Measurements from ENCODE around the gene KCNT1. TPM values are rescaled to one million over a fixed set of nuclear protein-coding genes. Genes with fewer than 3 reads are reported as not detected.
A peak's percentile ranks its signal among the peaks of the same experiment; 100 is the strongest.

Gene KCNT1
- total RNA-seq, 1 experiment from 2014 or later = 0.68 TPM

DNA sequence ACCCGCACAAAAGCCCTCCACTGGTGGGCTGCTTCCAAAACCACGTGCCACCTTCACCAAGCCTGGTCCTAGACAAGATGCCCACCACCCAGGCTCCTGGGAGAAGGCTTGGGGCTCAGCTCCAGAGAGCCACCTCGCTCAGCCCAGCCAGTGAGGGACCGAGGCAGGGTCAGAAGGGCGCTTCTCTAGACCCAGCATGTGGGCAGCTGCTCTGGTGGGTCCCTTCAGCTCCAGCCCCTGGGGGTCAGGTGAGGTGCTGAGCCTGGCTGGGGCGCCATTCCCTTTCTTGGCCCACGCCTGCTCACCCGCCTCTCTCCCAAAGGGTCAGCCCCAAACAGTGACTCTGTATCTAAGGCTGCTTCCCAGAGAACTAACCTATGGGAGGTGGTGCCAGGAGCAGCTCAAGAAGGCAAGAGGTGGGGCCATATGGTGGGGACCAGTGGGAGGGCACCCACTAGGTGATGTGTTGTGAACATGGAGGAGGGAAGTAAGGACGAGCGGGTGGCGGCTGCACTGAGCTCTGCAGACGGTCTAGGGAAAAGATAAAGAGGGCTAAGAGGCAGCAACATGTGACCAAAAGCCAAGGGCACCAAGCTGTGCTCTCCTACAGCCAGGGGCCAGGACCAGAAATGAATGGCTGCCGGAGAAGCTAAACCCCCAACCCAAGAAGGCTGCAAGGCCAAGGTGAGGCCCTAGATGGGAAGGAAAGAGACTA, 126.0 kb downstream of the KCNT1 start:
- H3K27me3 Mint-ChIP-seq (ENCODE audit: low read depth) = no peaks in the 10 kb centered on the region
- no peak overlapping the region for H2AK5ac ChIP-seq (ENCODE audit: insufficient read length, low read length)

More for the DNA sequence above, 126.0 kb downstream of the KCNT1 start:
- H4K91ac ChIP-seq (ENCODE audit: insufficient read length, low read depth, low read length) = no peak overlapping the region
- Mint-ChIP-seq H3K36me3 (ENCODE audit: insufficient read depth in 1 of 3, low read depth in 3 of 3) (peaks cover 22 to 43% (median 32%) of the 10 kb centered on the region in 3 experiments; a peak in 6 of 7 replicates), H3K27ac (peak overlapping the region in 2 of 3 experiments; percentile 85 to 87; a peak in 4 of 7 replicates), H3K4me1 (peaks cover 6% of the 10 kb centered on the region in 2 experiments), H3K4me3 (no peak overlapping the region), H3K9me3 (no peaks in the 10 kb centered on the region)
- no peak overlapping the region for H2BK20ac ChIP-seq (ENCODE audit: low read depth, low read length, poor library complexity, severe bottlenecking)
- H3K56ac ChIP-seq (ENCODE audit: insufficient read length, low read depth, low read length) = no peak overlapping the region
- TF ChIP-seq, protein P1, sequence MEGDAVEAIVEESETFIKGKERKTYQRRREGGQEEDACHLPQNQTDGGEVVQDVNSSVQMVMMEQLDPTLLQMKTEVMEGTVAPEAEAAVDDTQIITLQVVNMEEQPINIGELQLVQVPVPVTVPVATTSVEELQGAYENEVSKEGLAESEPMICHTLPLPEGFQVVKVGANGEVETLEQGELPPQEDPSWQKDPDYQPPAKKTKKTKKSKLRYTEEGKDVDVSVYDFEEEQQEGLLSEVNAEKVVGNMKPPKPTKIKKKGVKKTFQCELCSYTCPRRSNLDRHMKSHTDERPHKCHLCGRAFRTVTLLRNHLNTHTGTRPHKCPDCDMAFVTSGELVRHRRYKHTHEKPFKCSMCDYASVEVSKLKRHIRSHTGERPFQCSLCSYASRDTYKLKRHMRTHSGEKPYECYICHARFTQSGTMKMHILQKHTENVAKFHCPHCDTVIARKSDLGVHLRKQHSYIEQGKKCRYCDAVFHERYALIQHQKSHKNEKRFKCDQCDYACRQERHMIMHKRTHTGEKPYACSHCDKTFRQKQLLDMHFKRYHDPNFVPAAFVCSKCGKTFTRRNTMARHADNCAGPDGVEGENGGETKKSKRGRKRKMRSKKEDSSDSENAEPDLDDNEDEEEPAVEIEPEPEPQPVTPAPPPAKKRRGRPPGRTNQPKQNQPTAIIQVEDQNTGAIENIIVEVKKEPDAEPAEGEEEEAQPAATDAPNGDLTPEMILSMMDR (conservative IDR thresholded peaks at IDR 0.05) = no peak
- no peak overlapping the region for H3K23ac ChIP-seq (ENCODE audit: insufficient read length, low read depth, low read length)
- no peak overlapping the region for H2BK5ac ChIP-seq (ENCODE audit: insufficient read length, low read length)
- no peak overlapping the region for H2BK12ac ChIP-seq (ENCODE audit: insufficient read length, low read depth, low read length)
- H3T11ph ChIP-seq (ENCODE audit: low read length) = no peak overlapping the region
- H4K20me1 ChIP-seq (ENCODE audit: control insufficient read depth, insufficient read depth, insufficient read length) = peaks cover 2% of the 10 kb centered on the region
- no peak overlapping the region for H4K8ac ChIP-seq (replicated peaks; ENCODE audit: insufficient read length, low read depth, low read length)
- peaks cover 2% of the 10 kb centered on the region; the same call in 1 of the 2 replicates for H3K79me2 ChIP-seq (ENCODE audit: insufficient read depth, low read length)
- WGBS (ENCODE audit: extremely low coverage, insufficient read length, low lambda C conversion rate) = no CpG with 5 or more reads among the region's 13 CpGs
- H3K9me3 ChIP-seq (ENCODE audit: control insufficient read depth, low read depth, low read length) = no peaks in the 10 kb centered on the region
- H3K4me2 ChIP-seq (ENCODE audit: insufficient read depth, insufficient read length, low read length) = no peak overlapping the region
- no peaks in the 10 kb centered on the region for H3K4me1 ChIP-seq (ENCODE audit: insufficient read depth, low read length)
- H3K79me1 ChIP-seq (ENCODE audit: insufficient read depth, low read depth, low read length, poor library complexity, severe bottlenecking) = no peaks in the 10 kb centered on the region
- no peak overlapping the region for H2AFZ ChIP-seq (ENCODE audit: low read length)
- H3K14ac ChIP-seq (ENCODE audit: insufficient read depth, low read length) = no peak overlapping the region
- no peak for DNase-seq
- no peak overlapping the region for H3K9ac ChIP-seq (ENCODE audit: extremely low read depth, insufficient read length, low read length)
- H2BK15ac ChIP-seq (ENCODE audit: low read depth, low read length) = no peak overlapping the region
- no peaks in the 10 kb centered on the region for H3K23me2 ChIP-seq (ENCODE audit: insufficient read length, low read depth, low read length, poor library complexity, severe bottlenecking)
- H3K18ac ChIP-seq (ENCODE audit: insufficient read length, low read depth, low read length) = no peak overlapping the region
- no peak overlapping the region for H3K27ac ChIP-seq (ENCODE audit: insufficient read length, low read depth, low read length)
- H3K4ac ChIP-seq (ENCODE audit: low read depth, low read length) = no peak overlapping the region
- H4K5ac ChIP-seq (ENCODE audit: insufficient read length, low read depth, low read length) = no peak overlapping the region
- H2BK120ac ChIP-seq (ENCODE audit: low read depth, low read length, poor library complexity, severe bottlenecking) = no peak overlapping the region
- no peaks in the 10 kb centered on the region for H3K27me3 ChIP-seq (ENCODE audit: insufficient read depth, low read length)
